HG03354 (cell line): ENCODE measurements around the gene ETS1.

Experiments
- ATAC-seq: cut with Tn5 transposase; IDR thresholded peaks from one replicate; pipeline ENCODE4 v1.9.1; 2021; ENCODE audit warnings: mild to moderate bottlenecking; ENCODE audit not compliant: unreplicated experiment, poor library complexity, severe bottlenecking

Gene ETS1

GRCh38 chr11:128550261-128550821, 37.0 kb downstream of the ETS1 start:
- no peak for ATAC-seq

- ATAC-seq, result no peak
Observed at GRCh38 chr11:128549256-128549944, 38.0 kb downstream of the ETS1 start.

- no peak for ATAC-seq
Observed at GRCh38 chr11:128548649-128549255, 38.6 kb downstream of the ETS1 start.

GRCh38 chr11:128547946-128548648, 39.3 kb downstream of the ETS1 start:
- ATAC-seq, result no peak

- ATAC-seq, result no peak
Observed at GRCh38 chr11:128546916-128547315, 40.4 kb downstream of the ETS1 start.

GRCh38 chr11:128544471-128545051, 42.8 kb downstream of the ETS1 start:
- ATAC-seq, result no peak

- ATAC-seq, result no peak
Observed at GRCh38 chr11:128540469-128540868, 46.9 kb downstream of the ETS1 start.

- no peak for ATAC-seq
Observed at GRCh38 chr11:128536506-128536905, 50.9 kb downstream of the ETS1 start.

GRCh38 chr11:128535468-128536457, 51.6 kb downstream of the ETS1 start:
- no peak for ATAC-seq

- no peak for ATAC-seq
Observed at GRCh38 chr11:128533472-128533871, 53.9 kb downstream of the ETS1 start.

GRCh38 chr11:128532572-128533091, 54.7 kb downstream of the ETS1 start:
- ATAC-seq, result no peak

- ATAC-seq, result no peak
Observed at GRCh38 chr11:128532016-128532571, 55.3 kb downstream of the ETS1 start.

- ATAC-seq, result no peak
Observed at GRCh38 chr11:128531588-128531987, 55.8 kb downstream of the ETS1 start.

- no peak for ATAC-seq
Observed at GRCh38 chr11:128530118-128531074, 57.0 kb downstream of the ETS1 start.

GRCh38 chr11:128528294-128528693, 59.1 kb downstream of the ETS1 start:
- ATAC-seq, result no peak

- no peak for ATAC-seq
Observed at GRCh38 chr11:128527046-128527445, 60.3 kb downstream of the ETS1 start.

GRCh38 chr11:128525411-128526243, 61.7 kb downstream of the ETS1 start:
- no peak for ATAC-seq
